Panc1 (cell line): ENCODE data around the gene DIAPH2. TPM values are rescaled to one million over a fixed set of nuclear protein-coding genes. Genes with fewer than 3 reads are reported as not detected.

ENCODE experiments used
- ATAC-seq: fragments of 200-7000 bp; cut with Tn5 transposase; 2 replicates; pipeline ENCODE4 v1.9.1; 2020; ENCODE audit warnings: mild to moderate bottlenecking, moderate library complexity
- BruUV-seq: library from RNA; stranded (reverse); fragments of 400-500 nt; replicated peaks from 2 replicates; lab custom pipeline; 2021; lab: Mats Ljungman, UMichigan
- CTCF ChIA-PET: fragments of 300-600 bp; sonication (Branson Sonifier 250); formaldehyde crosslinking; loops from one replicate; lab custom pipeline; 2022; ENCODE audit warnings: antibody characterized with exemption; lab: Charles Lee
- POLR2A ChIA-PET: fragments of 300-600 bp; sonication (Branson Sonifier 250); formaldehyde crosslinking; loops from one replicate; lab custom pipeline; 2022; ENCODE audit warnings: antibody characterized with exemption; lab: Charles Lee
- DNase-seq: peaks from one replicate; pipeline ENCODE4 v3.0.0-alpha.2; 2010; ENCODE audit warnings: low read depth, low spot score
- H3K27ac ChIP-seq: 2 replicates; pipeline ENCODE4 v1.5.1; 2011; ENCODE audit warnings: mild to moderate bottlenecking, low read length, inconsistent platforms
- H3K27me3 ChIP-seq: fragments of 200-500 bp; sonication (Bioruptor generic); 2 replicates; pipeline ENCODE4 v1.6.0; 2014; ENCODE audit warnings: low read length, inconsistent platforms; ENCODE audit not compliant: control insufficient read depth, insufficient read depth
- H3K36me3 ChIP-seq: fragments of 200-500 bp; sonication (Bioruptor generic); 2 replicates; pipeline ENCODE4 v1.5.1; 2014; ENCODE audit warnings: inconsistent platforms, mild to moderate bottlenecking, low read length, moderate library complexity; ENCODE audit not compliant: control insufficient read depth, insufficient read depth
- H3K4me1 ChIP-seq: 2 replicates; pipeline ENCODE4 v1.5.1; 2011; ENCODE audit warnings: inconsistent platforms, mild to moderate bottlenecking, low read length, moderate library complexity; ENCODE audit not compliant: control insufficient read depth, insufficient read depth
- H3K4me3 ChIP-seq, 2 experiments: 2 replicates each; pipeline ENCODE4 v1.5.1; 2011 to 2012; ENCODE audit warnings: low read depth in 2 of 2, low read length in 2 of 2, mild to moderate bottlenecking in 2 of 2, inconsistent platforms in 1 of 2, moderate library complexity in 1 of 2
- H3K9me3 ChIP-seq: fragments of 200-500 bp; sonication (Bioruptor generic); 2 replicates; pipeline ENCODE4 v1.5.1; 2014; ENCODE audit warnings: low read depth, mild to moderate bottlenecking, inconsistent platforms, low read length, moderate library complexity; ENCODE audit not compliant: control insufficient read depth, insufficient read depth
- CTCF ChIP-seq: fragments of 450-650 bp; IDR thresholded peaks from 2 replicates; pipeline ENCODE4 v1.5.1; 2017; ENCODE audit warnings: mild to moderate bottlenecking
- POLR2AphosphoS5 ChIP-seq: IDR thresholded peaks from 2 replicates; pipeline ENCODE4 v1.6.1; 2012; ENCODE audit warnings: mild to moderate bottlenecking, low read depth, low read length, moderate library complexity
- REST ChIP-seq, 2 experiments: IDR thresholded peaks; 2 replicates each; pipeline ENCODE4 v1.6.1; 2011 to 2012; ENCODE audit warnings: low read depth in 2 of 2, control low read depth in 1 of 2, low read length in 1 of 2, mild to moderate bottlenecking in 1 of 2, moderate library complexity in 1 of 2; ENCODE audit not compliant: insufficient read depth in 1 of 2
- SIN3A ChIP-seq: IDR thresholded peaks from 2 replicates; pipeline ENCODE4 v1.6.1; 2012; ENCODE audit warnings: low read depth, mild to moderate bottlenecking, low read length, moderate library complexity, borderline replicate concordance; ENCODE audit not compliant: insufficient read depth
- TCF7L2 ChIP-seq: IDR thresholded peaks from 2 replicates; pipeline ENCODE4 v1.6.1; 2011; ENCODE audit warnings: mild to moderate bottlenecking, low read depth, low read length, inconsistent platforms
- in situ Hi-C: cut with HindIII; loops from 2 replicates; pipeline ENCODE4 v1.10.0; 2016; ENCODE audit warnings: low sequenced_read_pairs, low pct_unique_long_range_greater_than_20kb
- intact Hi-C: fragments of 100-400 bp; cut with micrococcal nuclease; formaldehyde crosslinking; loops from one replicate; pipeline ENCODE4 v1.10.0; 2022; ENCODE audit not compliant: unreplicated experiment
- total RNA-seq: library from RNA; stranded (reverse); gene quantifications from one replicate; pipeline ENCODE4 v1.2.1, GENCODE V29; 2021; ENCODE audit not compliant: unreplicated experiment

The DIAPH2 gene
- total RNA-seq, 1 experiment from 2014 or later, result 17.0 TPM

- CTCF ChIA-PET, result no interaction called here
- BruUV-seq, result no TSS peak
- H3K27me3 ChIP-seq, result no peaks in the 10 kb centered on the region
- in situ Hi-C loops, result no loop called here
- no peak for ATAC-seq
- H3K4me3 ChIP-seq, result no peak overlapping the region
- TF ChIP-seq POLR2AphosphoS5 (no peak), SIN3A (no peak), TCF7L2 (no peak), CTCF (no peak), REST (IDR thresholded peaks at IDR 0.05; ENCODE audit: insufficient read depth in 1 of 2, low read depth in 2 of 2, low read length in 1 of 2) (no peak)
- POLR2A ChIA-PET, result no interaction called here
- no peaks in the 10 kb centered on the region for H3K36me3 ChIP-seq
- H3K4me1 ChIP-seq, result no peaks in the 10 kb centered on the region
- H3K27ac ChIP-seq, result no peak overlapping the region
- no peak for DNase-seq
- intact Hi-C loops, result no loop called here
- no peaks in the 10 kb centered on the region for H3K9me3 ChIP-seq
Measured at GRCh38 chrX:97322401-97322800, 637.8 kb downstream of the DIAPH2 start.

GRCh38 chrX:97326456-97326855 lies 641.8 kb downstream of the DIAPH2 start:
- Histone ChIP-seq H3K9me3 (no peaks in the 10 kb centered on the region), H3K36me3 (no peaks in the 10 kb centered on the region), H3K27me3 (no peaks in the 10 kb centered on the region), H3K4me3 (no peak overlapping the region), H3K4me1 (no peaks in the 10 kb centered on the region), H3K27ac (no peak overlapping the region)
- no peak for DNase-seq
- CTCF ChIA-PET, result no interaction called here
- no peak for ATAC-seq
- no TSS peak for BruUV-seq
- POLR2A ChIA-PET, result no interaction called here
- intact Hi-C loops, result no loop called here
- TF ChIP-seq REST (IDR thresholded peaks at IDR 0.05; ENCODE audit: insufficient read depth in 1 of 2, low read depth in 2 of 2, low read length in 1 of 2), result no peak
- no peak for TF ChIP-seq TCF7L2
- in situ Hi-C loops, result no loop called here
